ENCODE results near the gene IGFN1. TPM values are rescaled to one million over a fixed set of nuclear protein-coding genes. Genes with fewer than 3 reads are reported as not detected.

The IGFN1 gene
- total and polyA plus RNA-seq, 2 donors (not counting 3 experiments of a cell fraction or from before 2014, with no cell fraction given), result not detected

- Histone ChIP-seq H3K9ac (replicated peaks; ENCODE audit: extremely low read depth, insufficient read depth, low read length) (no peak overlapping the region), H3K79me2 (ENCODE audit: control insufficient read depth, insufficient read depth, low read length) (no peaks in the 10 kb centered on the region), H3K4me3 (replicated peaks in 1 of 3; ENCODE audit: insufficient read depth in 1 of 3, low read depth in 1 of 3, low read length in 3 of 3) (no peak overlapping the region), H3K9me3 (replicated peaks; ENCODE audit: control insufficient read depth, insufficient read depth, low read length) (no peaks in the 10 kb centered on the region), H3K36me3 (ENCODE audit: control insufficient read depth in 2 of 2, extremely low read depth in 1 of 2, insufficient read depth in 2 of 2, low read length in 2 of 2) (no peaks in the 10 kb centered on the region), H4K20me1 (replicated peaks; ENCODE audit: control insufficient read depth, extremely low read depth, insufficient read depth, low read length) (no peaks in the 10 kb centered on the region), H3K9me1 (replicated peaks; ENCODE audit: control insufficient read depth, extremely low read depth, insufficient read depth, low read length) (no peaks in the 10 kb centered on the region), H2AFZ (ENCODE audit: low read depth, low read length) (no peak overlapping the region), H3K4me2 (ENCODE audit: insufficient read depth, low read length) (no peak overlapping the region), H3K27ac (ENCODE audit: insufficient read depth, low read depth, low read length) (no peak overlapping the region), H3K27me3 (ENCODE audit: control insufficient read depth in 2 of 2, insufficient read depth in 2 of 2, low read length in 2 of 2) (peaks cover 0 to 4% of the 10 kb centered on the region in 2 experiments), H3K4me1 (ENCODE audit: control insufficient read depth, extremely low read depth, insufficient read depth, low read length) (no peaks in the 10 kb centered on the region)
- no TSS peak for BruUV-seq (replicated peaks)
- intact Hi-C loops (cut with micrococcal nuclease), result no loop called here
- dilution Hi-C loops (cut with MboI; ENCODE audit: extremely low pct_ligation_motif_present, low sequenced_read_pairs), result no loop called here
- CTCF ChIA-PET, result interaction anchor here (1.3 to 1.6 kb wide), 2 partner anchors 15 to 94 kb away, joined by 4 read pairs; partner anchors contain the start of gene PKP1
- DNase-seq (ENCODE audit: low read depth, low spot score) (no peak), FAIRE-seq (no peak)
- POLR2A ChIA-PET, result no interaction called here
- peak; percentile 11 for TF ChIP-seq GATA2 (IDR thresholded peaks at IDR 0.05; ENCODE audit: insufficient read depth, insufficient read length, low read depth, low read length)
- TF ChIP-seq MAX (IDR thresholded peaks at IDR 0.05; ENCODE audit: insufficient read depth, insufficient read length), result no peak
- no peak for TF ChIP-seq CTCF (IDR thresholded peaks at IDR 0.05; ENCODE audit: extremely low read depth in 1 of 2, insufficient read depth in 1 of 2, low read depth in 1 of 2, low read length in 2 of 2)
- no peak for TF ChIP-seq EZH2 (IDR thresholded peaks at IDR 0.05; ENCODE audit: borderline replicate concordance, low read depth, low read length, severe bottlenecking)
- TF ChIP-seq FOS (IDR thresholded peaks at IDR 0.05; ENCODE audit: borderline replicate concordance, insufficient read depth, low read length), result peak; percentile 56
- TF ChIP-seq JUN (IDR thresholded peaks at IDR 0.05; ENCODE audit: borderline replicate concordance, insufficient read depth, insufficient read length, low read depth), result no peak
- no peak for TF ChIP-seq MYC (IDR thresholded peaks at IDR 0.05; ENCODE audit: low read depth, low read length)
Observed at GRCh38 chr1:201267481-201268229, 77.0 kb downstream of the IGFN1 start.

Measured in endothelial cell of umbilical vein (primary cell).